OCI-M2 (cell line): ENCODE data around the gene RHNO1.

Experiments used
- DNase-seq: peaks from one replicate; lab custom pipeline; 2025; ENCODE audit not compliant: unreplicated experiment; lab: John Stamatoyannopoulos, UW

Gene RHNO1

GRCh38 chr12:2900642-2901041, 23.6 kb downstream of the RHNO1 start:
- DNase-seq: no peak

DNA sequence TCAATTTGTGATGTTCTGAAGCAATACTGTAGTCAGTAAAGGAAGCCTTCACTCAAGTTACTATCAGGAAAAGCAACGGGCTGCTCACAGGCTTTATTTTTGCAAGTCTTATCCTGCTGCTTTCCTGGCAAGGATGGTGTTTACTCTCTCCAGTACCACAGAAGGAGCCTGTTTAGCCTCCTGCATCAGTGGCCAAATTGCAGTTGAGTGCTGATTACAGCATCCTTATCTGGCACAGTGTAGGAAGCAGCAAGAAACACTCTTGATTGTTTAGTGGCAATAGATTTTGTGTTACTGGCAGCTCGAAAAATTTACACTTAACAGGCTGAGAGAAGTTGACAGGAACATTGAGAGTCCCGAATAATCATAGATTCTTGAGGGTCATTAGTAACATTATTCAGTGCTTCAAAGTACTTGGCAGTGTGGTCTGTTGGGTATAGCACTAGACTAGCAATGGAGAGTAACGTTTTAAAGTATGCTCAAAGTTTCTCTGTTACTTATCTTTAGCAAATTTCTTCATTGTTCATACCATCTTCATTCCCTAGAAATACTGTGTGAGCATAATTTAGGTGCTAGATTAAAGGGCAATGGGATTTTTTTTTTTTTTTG, 25.4 kb downstream of the RHNO1 start:
- DNase-seq: no peak

DNA sequence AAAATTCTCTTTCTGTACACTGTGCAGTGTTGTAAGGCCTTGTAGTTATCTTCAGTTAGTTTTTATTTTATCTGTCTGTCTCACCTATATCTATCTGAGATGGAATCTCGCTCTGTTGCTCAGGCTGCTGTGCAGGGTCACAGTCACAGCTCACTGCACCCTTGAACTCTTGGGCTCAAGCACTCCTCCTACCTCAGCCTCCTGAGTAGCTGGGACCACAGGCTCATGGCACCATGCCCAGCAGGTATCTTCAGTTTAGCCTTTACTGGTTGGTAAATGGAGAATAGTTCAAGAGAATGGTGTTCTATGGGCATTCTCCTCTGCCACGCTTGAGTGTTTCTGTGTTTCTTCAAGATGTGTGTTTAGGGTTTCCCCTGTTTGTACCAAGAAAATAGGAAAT, 27.2 kb downstream of the RHNO1 start:
- no peak for DNase-seq

GRCh38 chr12:2912216-2912575, 35.2 kb downstream of the RHNO1 start:
- DNase-seq: no peak

GRCh38 chr12:2919249-2919648, 42.2 kb downstream of the RHNO1 start:
- no peak for DNase-seq

- no peak for DNase-seq
Measured at GRCh38 chr12:2922329-2922728, 45.3 kb downstream of the RHNO1 start.

- DNase-seq: no peak
Measured at GRCh38 chr12:2923057-2923456, 46.0 kb downstream of the RHNO1 start.

- no peak for DNase-seq
Measured at GRCh38 chr12:2924019-2924418, 47.0 kb downstream of the RHNO1 start.

- no peak for DNase-seq
Measured at GRCh38 chr12:2925322-2925995, 48.4 kb downstream of the RHNO1 start.

DNA sequence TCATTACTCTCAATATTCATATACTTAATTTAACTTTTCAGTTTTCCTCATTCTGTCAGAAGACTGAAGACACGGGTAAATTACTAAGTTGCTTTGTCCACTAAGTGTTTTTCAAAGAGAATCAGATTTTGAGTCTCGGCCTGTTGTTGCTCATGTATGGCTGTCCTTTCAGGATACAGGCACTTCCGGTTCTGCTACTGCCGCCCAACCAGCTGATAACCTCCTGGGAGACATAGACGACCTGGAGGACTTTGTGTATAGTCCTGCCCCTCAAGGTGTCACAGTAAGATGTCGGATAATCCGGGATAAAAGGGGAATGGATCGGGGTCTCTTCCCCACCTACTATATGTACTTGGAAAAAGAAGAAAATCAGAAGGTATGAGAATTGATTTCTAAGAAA, 53.8 kb downstream of the RHNO1 start:
- DNase-seq: no peak

DNA sequence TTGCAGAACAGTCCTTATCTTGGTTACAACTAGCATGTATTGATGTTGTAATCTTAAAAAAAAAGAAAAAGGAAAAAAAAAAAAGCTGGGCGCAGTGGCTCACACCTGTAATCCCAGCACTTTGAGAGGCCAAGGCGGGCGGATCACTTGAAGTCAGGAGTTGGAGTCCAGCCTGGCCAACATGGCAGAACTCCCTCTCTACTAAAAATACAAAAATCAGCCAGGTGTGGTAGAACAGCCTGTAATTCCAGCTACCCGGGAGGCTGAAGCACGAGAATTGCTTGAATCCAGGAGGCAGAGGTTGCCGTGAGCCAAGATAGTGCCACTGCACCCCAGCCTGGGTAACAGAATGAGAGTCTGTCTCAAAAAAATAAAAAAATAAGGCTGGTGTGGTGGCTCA, 56.6 kb downstream of the RHNO1 start:
- no peak for DNase-seq

DNA sequence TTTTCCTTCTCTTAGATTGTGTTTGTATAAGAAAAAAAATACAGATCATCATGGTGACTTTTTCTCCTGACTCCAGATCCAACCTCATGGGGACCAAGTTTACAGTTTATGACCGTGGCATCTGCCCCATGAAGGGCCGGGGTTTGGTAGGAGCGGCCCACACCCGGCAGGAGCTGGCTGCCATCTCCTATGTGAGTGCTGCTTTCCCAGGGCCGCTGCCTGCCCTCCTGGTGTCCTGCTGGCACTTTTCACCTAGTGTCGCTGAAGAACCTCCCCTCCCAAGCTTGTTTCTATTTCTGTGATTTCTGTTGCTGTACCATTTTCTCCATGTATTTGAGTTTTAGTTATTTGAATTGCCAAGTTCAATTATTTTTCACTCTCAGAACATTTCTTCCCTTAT, 57.3 kb downstream of the RHNO1 start:
- no peak for DNase-seq

GRCh38 chr12:2936301-2936700, 59.3 kb downstream of the RHNO1 start:
- no peak for DNase-seq

DNA sequence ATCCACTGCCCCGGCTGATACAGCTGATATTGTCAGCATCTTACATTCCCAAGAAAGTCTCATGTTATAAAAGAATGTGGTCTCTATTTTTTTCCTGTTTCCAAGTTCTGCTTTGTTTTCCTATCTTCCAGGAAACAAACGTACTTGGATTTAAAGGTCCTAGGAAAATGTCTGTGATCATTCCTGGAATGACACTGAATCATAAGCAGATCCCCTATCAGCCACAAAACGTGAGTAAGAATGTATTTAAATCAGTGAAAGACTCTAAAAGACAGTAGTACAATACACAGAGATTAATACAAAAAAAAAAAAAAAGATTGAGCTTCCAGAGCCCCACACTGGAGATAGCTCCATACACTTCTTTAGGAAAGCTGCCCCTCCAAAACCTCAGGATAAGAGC, 60.5 kb downstream of the RHNO1 start:
- no peak for DNase-seq
